Muscle of leg (tissue), 11 donors: Measurements from ENCODE around the gene NSUN6. TPM values are rescaled to one million over a fixed set of nuclear protein-coding genes. Genes with fewer than 3 reads are reported as not detected.
"Not testable (repeated sequence)": the region's sequence is repeated elsewhere in the genome, so short reads cannot be mapped to it uniquely, and the experiment has no call there.

Experiments
- DNase-seq: peaks from one replicate; pipeline ENCODE4 v3.0.0; 2013
- H3K27ac ChIP-seq: one replicate; pipeline ENCODE4 v1.5.1; 2013; ENCODE audit warnings: mild to moderate bottlenecking, low read length, control low read depth
- H3K27me3 ChIP-seq: one replicate; pipeline ENCODE4 v1.6.1; 2013; ENCODE audit warnings: low read length; ENCODE audit not compliant: control insufficient read depth, insufficient read depth
- H3K36me3 ChIP-seq: one replicate; pipeline ENCODE4 v1.6.1; 2013; ENCODE audit warnings: low read length; ENCODE audit not compliant: control insufficient read depth, insufficient read depth
- H3K4me1 ChIP-seq: one replicate; pipeline ENCODE4 v1.6.1; 2013; ENCODE audit warnings: low read length; ENCODE audit not compliant: control insufficient read depth, insufficient read depth
- H3K4me3 ChIP-seq: one replicate; pipeline ENCODE4 v1.5.1; 2013; ENCODE audit warnings: low read length, control low read depth
- H3K9me3 ChIP-seq: replicated peaks from 2 replicates; pipeline ENCODE4 v1.6.1; 2013; ENCODE audit warnings: low read depth, low read length; ENCODE audit not compliant: control insufficient read depth
- WGBS: methylation state at CpG from one replicate; pipeline ENCODE4 v1.1.5; 2013; ENCODE audit warnings: missing lambda C conversion rate; ENCODE audit not compliant: insufficient coverage; 5-methylcytosine and 5-hydroxymethylcytosine counted together
- polyA plus RNA-seq, 8 donors: library from polyadenylated mRNA; unstranded; fragments of 120-200 nt; gene quantifications; one replicate each; pipeline versions ENCODE4 v1.2.1 to v1.2.3, GENCODE V29; 2013; ENCODE audit warnings: inconsistent platforms in 1 of 8, low replicate concordance in 1 of 8; ENCODE audit not compliant: insufficient read length in 8 of 8, insufficient read depth in 1 of 8
- total RNA-seq: library from RNA; stranded (reverse); fragments of 120-200 nt; gene quantifications from one replicate; pipeline ENCODE4 v1.2.4, GENCODE V29; 2013

NSUN6 gene
- total and polyA plus RNA-seq, 9 donors: 9.1 to 21.7 (median 14.0) TPM

DNA sequence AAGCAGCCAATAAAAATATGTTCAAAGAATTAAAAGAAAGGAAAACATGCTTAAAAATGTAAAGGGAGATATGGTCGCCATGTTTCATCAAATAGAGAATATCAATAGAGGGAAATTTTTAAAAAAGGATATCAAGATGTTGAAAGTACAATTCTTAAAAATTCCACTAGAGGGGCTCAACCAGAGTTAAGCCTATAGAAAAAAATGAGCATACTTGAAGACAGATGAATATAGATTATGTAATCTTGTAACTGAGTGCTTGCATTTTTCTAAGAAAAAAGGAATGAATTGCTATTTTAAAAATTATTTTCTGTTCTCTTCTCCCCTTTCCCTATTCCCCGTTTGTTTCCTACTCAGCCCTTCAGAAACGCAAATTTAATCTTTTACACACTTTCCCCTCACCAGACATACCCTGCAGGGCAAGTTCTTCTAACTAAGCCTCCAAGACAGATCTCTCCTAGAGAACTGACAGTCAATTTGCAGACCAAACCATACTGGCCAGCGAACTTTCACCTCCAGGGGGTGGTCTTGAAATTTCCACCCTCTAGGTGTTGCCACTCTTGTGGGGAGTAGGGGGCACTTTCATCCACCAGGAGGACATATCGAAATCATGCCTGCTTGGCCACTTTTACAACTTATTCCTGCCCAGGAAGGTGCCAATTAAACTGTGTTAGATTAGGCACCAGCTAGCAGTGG, 67.7 kb downstream of the NSUN6 start:
- Histone ChIP-seq H3K27me3 (no peaks in the 10 kb centered on the region), H3K27ac (no peak overlapping the region), H3K4me1 (no peaks in the 10 kb centered on the region), H3K36me3 (peaks cover 34% of the 10 kb centered on the region), H3K9me3 (no peaks in the 10 kb centered on the region), H3K4me3 (no peak overlapping the region)
- DNase-seq: no peak
- WGBS: 73% methylated on average over 2 of the region's 5 CpGs

DNA sequence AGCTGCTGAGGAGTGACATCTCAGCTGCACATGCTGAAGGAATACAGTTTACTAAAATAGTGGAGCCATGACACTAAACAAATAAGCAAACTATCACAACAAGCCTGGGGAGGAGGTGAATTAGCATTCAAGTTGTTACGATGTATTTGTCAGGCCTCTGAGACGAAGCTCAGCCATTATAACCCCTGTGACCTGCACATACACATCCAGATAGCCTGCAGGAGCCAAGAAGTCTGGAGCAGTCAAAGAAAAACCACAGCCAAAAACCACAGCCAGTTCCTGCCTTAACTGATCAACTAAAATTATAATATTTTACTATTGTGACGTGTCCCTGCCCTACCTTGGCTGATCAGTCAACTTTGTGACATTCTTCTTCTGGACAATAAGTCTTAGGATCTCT, 68.6 kb downstream of the NSUN6 start:
- Histone ChIP-seq H3K4me1 (no peaks in the 10 kb centered on the region), H3K36me3 (peaks cover 29% of the 10 kb centered on the region), H3K4me3 (no peak overlapping the region), H3K27me3 (no peaks in the 10 kb centered on the region), H3K9me3 (no peaks in the 10 kb centered on the region), H3K27ac (no peak overlapping the region)
- WGBS: 73% methylated on average over 1 of the region's 3 CpGs
- DNase-seq: no peak

DNA sequence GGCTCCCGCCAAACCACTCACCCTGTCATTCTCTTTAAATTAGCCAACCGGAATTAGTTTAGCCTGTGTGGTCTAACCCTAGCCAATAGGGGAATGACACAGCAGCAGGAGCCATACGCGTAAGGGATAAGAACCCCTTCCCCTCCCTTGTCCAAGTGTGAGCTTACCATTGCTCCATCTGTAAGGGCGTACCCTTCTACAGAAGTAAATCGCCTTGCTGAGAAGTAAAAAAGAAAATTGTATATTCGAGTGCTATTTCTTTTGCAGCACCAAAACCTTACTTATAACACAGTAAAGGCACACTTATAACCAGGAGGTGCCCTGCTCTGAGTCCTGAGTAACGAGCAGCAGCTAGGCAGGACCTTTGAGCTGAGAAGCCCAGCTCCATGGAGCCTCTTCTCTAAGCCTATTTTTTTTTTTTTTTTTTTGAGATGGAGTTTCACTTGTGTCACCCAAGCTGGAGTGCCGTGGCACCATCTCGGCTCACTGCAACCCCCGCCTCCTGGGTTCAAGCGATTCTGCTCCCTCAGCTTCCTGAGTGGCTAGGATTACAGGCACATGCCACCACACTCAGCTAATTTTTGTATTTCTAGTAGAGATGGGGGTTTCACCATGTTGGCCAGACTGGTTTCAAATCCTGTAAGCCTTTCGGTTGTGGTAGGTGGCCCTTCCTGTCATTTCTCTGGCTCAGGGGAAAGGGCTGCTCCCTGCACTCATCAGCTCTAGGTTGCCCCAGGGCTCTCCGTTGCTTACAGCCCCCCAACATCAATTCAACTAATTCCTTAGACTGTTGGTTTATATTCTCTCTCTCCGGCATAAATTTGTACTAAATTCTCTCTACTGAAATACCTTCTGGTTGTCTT, 73.3 kb downstream of the NSUN6 start:
- Histone ChIP-seq H3K4me1 (no peaks in the 10 kb centered on the region), H3K4me3 (no peak overlapping the region), H3K36me3 (peaks cover 20% of the 10 kb centered on the region), H3K9me3 (no peaks in the 10 kb centered on the region), H3K27ac (no peak overlapping the region), H3K27me3 (no peaks in the 10 kb centered on the region)
- 97% methylated on average over 3 of the region's 15 CpGs for WGBS
- no peak for DNase-seq

DNA sequence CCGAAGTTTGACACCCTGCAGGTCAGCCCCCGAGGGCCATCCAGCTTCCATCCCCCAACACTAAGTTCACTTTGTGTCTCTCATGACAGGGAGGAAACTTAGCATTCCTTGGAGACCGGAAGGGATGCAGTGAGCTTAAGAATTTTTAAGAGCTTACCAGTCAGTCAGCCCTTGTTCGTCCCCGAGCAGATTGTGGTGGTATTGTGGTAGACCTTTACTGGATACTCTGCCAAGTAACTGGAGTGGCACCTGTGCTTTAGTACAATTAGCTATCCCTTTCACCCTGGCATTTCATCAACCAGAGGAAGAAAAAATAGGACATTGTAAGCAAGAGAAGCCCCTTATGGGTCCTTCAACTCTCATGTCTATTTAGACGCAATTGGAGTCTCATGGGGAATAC, 74.8 kb downstream of the NSUN6 start:
- Histone ChIP-seq H3K36me3 (peaks cover 14% of the 10 kb centered on the region), H3K27me3 (no peaks in the 10 kb centered on the region), H3K27ac (no peak overlapping the region), H3K4me3 (no peak overlapping the region), H3K4me1 (no peaks in the 10 kb centered on the region), H3K9me3 (peaks cover 10% of the 10 kb centered on the region)
- WGBS: 92% methylated on average over 2 of the region's 6 CpGs
- DNase-seq: no peak

DNA sequence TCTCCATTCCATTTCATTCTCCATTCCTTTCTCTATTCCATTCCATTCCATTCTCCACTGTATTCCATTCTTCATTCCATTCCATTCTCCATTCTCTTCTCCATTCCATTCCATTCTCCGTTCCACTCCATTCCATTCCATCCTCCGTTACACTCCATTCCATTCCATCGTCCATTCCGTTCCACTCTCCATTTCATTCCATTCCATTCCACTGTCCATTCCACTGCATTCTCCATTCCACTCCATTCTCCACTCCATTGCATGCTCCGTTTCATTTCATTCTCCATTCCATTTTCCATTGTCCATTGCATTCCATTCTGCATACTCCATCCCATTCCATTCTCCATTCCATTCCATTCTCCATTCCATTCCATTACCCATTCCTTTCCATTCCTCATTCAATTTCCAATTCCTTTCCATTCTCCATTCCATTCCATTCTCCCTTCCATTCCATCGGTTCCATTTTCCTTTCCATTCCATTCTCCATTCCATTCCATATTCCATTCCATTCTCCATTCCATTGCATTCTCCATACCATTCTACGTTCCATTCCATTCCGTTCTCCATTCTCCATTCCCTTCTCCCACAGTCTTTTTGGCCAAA, 78.3 kb downstream of the NSUN6 start:
- no peak for DNase-seq
- Histone ChIP-seq H3K36me3 (peaks cover 2% of the 10 kb centered on the region), H3K4me1 (no peaks in the 10 kb centered on the region), H3K4me3 (no peak overlapping the region), H3K27ac (no peak overlapping the region), H3K27me3 (no peaks in the 10 kb centered on the region), H3K9me3 (peaks cover 28% of the 10 kb centered on the region)
- WGBS: 96% methylated on average over 6 of the region's 8 CpGs

DNA sequence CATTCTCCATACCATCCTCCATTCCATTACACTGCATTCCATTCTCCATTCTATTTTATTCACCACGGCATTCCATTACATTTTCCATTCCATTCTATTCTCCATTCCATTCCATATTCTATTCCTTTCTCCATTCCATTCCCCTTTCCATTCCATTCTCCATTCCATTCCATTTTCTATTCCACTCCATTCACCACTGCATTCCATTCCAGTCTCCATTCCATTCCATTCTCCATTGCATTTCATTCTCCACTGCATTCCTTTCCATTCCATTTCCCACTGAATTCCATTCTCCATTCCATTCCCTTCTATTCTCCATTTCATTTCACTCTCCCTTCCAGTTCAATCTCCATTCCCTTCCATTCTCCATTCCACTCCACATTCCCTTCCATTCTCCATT, 79.6 kb downstream of the NSUN6 start:
- Histone ChIP-seq H3K36me3 (no peaks in the 10 kb centered on the region), H3K27ac (no peak overlapping the region), H3K27me3 (no peaks in the 10 kb centered on the region), H3K9me3 (peaks cover 29% of the 10 kb centered on the region), H3K4me1 (no peaks in the 10 kb centered on the region), H3K4me3 (no peak overlapping the region)
- no peak for DNase-seq
- 93% methylated on average over 1 of the region's 1 CpG for WGBS

DNA sequence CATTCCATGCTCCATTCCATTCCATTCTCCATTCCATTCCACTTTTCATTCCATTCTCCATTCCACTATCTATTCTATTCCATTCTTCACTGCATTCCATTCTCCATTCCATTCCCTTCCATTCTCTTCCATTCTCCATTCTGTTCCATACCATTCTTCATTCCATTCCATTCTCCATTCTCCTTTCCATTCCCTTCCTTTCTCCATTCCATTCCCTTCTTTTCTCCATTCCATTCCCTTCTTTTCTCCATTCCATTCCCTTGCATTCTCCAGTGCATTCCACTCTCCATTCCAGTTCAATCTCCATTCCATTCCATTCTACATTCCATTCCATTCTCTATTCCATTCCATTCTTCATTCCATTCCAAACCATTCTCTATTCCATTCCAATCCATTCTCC, 80.3 kb downstream of the NSUN6 start:
- Histone ChIP-seq H3K4me3 (no peak overlapping the region), H3K36me3 (no peaks in the 10 kb centered on the region), H3K27ac (no peak overlapping the region), H3K9me3 (peaks cover 36% of the 10 kb centered on the region), H3K27me3 (no peaks in the 10 kb centered on the region), H3K4me1 (no peaks in the 10 kb centered on the region)
- no peak for DNase-seq

DNA sequence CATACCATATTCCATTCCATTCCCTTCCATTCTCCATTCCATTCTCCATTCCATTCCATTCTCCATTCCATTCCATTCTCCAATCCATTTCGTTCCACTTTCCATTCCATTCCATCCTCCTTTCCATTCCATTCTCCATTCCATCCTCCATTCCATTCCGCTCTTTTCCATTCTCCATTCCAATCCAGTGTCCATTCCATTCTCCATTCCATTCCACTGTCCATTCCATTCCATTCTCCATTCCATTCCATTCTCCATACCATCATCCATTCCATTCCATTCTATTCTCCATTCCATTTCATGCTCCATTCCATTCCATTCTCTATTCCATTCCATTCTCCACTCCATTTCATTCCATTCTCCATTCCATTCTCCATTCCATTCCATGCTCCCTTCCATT, 81.0 kb downstream of the NSUN6 start:
- not testable (repeated sequence) for H3K4me3 ChIP-seq, H3K36me3 ChIP-seq, H3K4me1 ChIP-seq, H3K27me3 ChIP-seq, H3K27ac ChIP-seq, DNase-seq
- H3K9me3 ChIP-seq: peaks cover 37% of the 10 kb centered on the region
- WGBS: 100% methylated on average over 2 of the region's 2 CpGs

DNA sequence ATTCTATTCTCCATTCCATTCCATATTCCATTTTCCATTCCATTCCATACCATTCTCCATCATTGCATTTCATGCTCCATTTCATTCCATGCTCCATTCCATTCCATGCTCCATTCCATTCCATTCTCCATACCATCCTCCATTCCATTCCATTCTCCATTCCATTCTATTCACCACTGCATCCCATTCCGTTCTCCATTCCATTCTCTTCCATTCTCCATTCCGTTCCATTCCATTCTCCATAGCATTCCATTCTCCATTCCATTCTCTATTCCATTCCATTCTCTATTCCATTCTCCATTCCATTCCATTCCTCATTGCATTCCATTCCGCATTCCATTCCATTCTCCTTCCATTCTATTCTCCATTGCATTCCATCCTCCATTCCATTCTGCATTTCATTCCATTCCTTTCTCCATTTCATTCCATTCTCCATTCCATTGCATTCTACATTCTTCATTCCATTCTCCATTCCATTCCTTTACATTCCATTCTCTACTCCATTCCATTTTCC, 84.0 kb downstream of the NSUN6 start:
- H3K4me3 ChIP-seq: no peak overlapping the region
- H3K36me3 ChIP-seq: no peaks in the 10 kb centered on the region
- no peaks in the 10 kb centered on the region for H3K4me1 ChIP-seq
- H3K27ac ChIP-seq: no peak overlapping the region
- WGBS: 98% methylated on average over 3 of the region's 3 CpGs
- H3K9me3 ChIP-seq: peaks cover 40% of the 10 kb centered on the region
- no peak for DNase-seq
- H3K27me3 ChIP-seq: no peaks in the 10 kb centered on the region

DNA sequence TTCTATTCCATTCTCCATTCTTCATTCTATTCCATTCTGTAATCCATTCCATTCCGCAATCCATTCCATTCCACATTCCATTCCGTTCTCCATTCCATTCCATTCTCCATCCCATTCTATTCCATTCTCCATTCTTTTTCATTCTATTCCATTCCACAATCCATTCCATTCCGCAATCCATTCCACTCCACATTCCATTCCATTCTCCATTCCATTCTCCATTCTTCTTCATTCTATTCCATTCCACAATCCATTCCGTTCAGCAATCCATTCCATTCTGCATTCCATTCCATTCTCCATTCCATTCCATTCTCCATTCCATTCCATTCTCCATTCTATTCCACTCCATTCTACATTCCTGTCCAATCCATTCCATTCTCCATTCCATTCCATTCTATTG, 85.2 kb downstream of the NSUN6 start:
- Histone ChIP-seq H3K4me1 (no peaks in the 10 kb centered on the region), H3K9me3 (peaks cover 32% of the 10 kb centered on the region), H3K36me3 (no peaks in the 10 kb centered on the region), H3K27me3 (no peaks in the 10 kb centered on the region), H3K27ac (no peak overlapping the region), H3K4me3 (no peak overlapping the region)
- DNase-seq: no peak
- WGBS: 85% methylated on average over 4 of the region's 4 CpGs
